ENCODE results near the gene PKP1.

The PKP1 gene

DNA sequence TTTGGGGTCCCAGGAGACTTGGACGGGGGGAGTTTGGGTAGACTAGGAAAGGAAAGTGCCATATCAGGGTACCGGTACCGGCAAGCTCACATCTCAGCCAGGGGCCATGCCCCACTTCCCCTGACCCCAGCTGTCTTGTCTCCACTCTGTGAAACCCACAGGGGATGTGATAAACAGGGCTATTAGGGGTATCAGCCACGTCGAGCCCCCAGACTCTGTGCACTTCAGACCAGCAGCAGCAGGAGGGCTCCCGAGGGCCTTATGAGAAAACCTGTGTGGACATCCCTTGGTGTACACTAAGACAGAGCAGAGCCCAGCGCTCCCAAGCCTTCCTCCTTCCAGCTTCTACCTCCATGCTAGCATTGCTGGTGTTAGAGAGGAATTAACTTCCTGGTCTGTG, 47.9 kb downstream of the PKP1 start:
- no peak overlapping the region for H3K23ac ChIP-seq (ENCODE audit: low read depth, low read length, poor library complexity)
- no peak overlapping the region for H3K4ac ChIP-seq (ENCODE audit: low read length)
- no peak overlapping the region for H4K8ac ChIP-seq (ENCODE audit: low read depth, low read length)
- no peak overlapping the region for H3K27ac ChIP-seq (replicated peaks; ENCODE audit: low read length)
- no peak overlapping the region for H2BK12ac ChIP-seq (ENCODE audit: low read length)
- no peaks in the 10 kb centered on the region for H3K9me3 ChIP-seq (replicated peaks in 1 of 2; ENCODE audit: control insufficient read depth in 2 of 2, insufficient read depth in 1 of 2, low read depth in 1 of 2, low read length in 2 of 2)
- H2BK15ac ChIP-seq (ENCODE audit: low read length) = no peak overlapping the region
- no peaks in the 10 kb centered on the region for H3K79me1 ChIP-seq (ENCODE audit: low read depth, low read length)
- WGBS, 2 donors (ENCODE audit: extremely low coverage in 2 of 2, insufficient read length in 2 of 2, insufficient replicate concordance in 1 of 2) = no CpG with 5 or more reads among the region's 7 CpGs
- DNase-seq (ENCODE audit: low spot score) = no peak
- peaks cover 0 to 6% of the 10 kb centered on the region in 2 donors for H3K4me1 ChIP-seq (ENCODE audit: control insufficient read depth in 2 of 2, insufficient read depth in 1 of 2, low read depth in 1 of 2, low read length in 2 of 2)
- no peak overlapping the region for H3K4me2 ChIP-seq (ENCODE audit: insufficient read depth, low read length, poor library complexity, severe bottlenecking)
- no peak overlapping the region for H3K18ac ChIP-seq (ENCODE audit: low read length)
- peaks cover 0 to 31% (median 0%) of the 10 kb centered on the region in 3 experiments for H3K27me3 ChIP-seq (ENCODE audit: control insufficient read depth in 3 of 3, insufficient read depth in 3 of 3, low read depth in 1 of 3, low read length in 3 of 3)
- no peak overlapping the region for H2BK5ac ChIP-seq (ENCODE audit: low read length)
- H2BK120ac ChIP-seq (ENCODE audit: low read depth, low read length) = no peak overlapping the region
- H3K36me3 ChIP-seq (replicated peaks in 1 of 2; ENCODE audit: control insufficient read depth in 2 of 2, insufficient read depth in 2 of 2, low read length in 2 of 2) = no peaks in the 10 kb centered on the region
- H3K14ac ChIP-seq (ENCODE audit: low read length) = no peak overlapping the region
- no peak overlapping the region for H3K9ac ChIP-seq (ENCODE audit: low read depth, low read length, poor library complexity)
- no peak overlapping the region for H2AK5ac ChIP-seq (ENCODE audit: low read depth, low read length)
- H4K91ac ChIP-seq (ENCODE audit: low read depth, low read length, poor library complexity) = no peak overlapping the region
- no peak overlapping the region for H2AFZ ChIP-seq (ENCODE audit: low read length)
- no peak overlapping the region for H3K4me3 ChIP-seq (ENCODE audit: low read length in 2 of 2)

DNA sequence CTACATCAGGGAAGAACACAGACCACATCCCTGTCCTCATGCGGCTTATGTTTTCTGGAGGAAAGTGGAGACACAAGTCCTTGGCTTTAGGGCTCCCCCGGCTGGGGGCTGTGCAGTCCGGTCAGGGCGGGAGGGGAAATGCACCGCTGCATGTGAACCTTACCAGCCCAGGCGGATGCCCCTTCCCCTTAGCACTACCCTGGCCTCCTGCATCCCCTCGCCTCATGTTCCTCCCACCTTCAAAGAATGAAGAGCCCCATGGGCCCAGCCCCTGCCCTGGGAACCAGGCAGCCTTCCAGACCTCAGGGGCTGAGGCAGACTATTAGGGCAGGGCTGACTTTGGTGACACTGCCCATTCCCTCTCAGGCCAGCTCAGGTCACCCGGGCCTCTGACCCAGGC, 48.7 kb downstream of the PKP1 start:
- H2BK5ac ChIP-seq (ENCODE audit: low read length) = no peak overlapping the region
- H2BK12ac ChIP-seq (ENCODE audit: low read length) = no peak overlapping the region
- H3K18ac ChIP-seq (ENCODE audit: low read length) = no peak overlapping the region
- H3K4me2 ChIP-seq (ENCODE audit: insufficient read depth, low read length, poor library complexity, severe bottlenecking) = no peak overlapping the region
- no peak overlapping the region for H3K23ac ChIP-seq (ENCODE audit: low read depth, low read length, poor library complexity)
- no peak for DNase-seq (ENCODE audit: low spot score)
- peaks cover 0 to 6% of the 10 kb centered on the region in 2 donors for H3K4me1 ChIP-seq (ENCODE audit: control insufficient read depth in 2 of 2, insufficient read depth in 1 of 2, low read depth in 1 of 2, low read length in 2 of 2)
- H3K79me1 ChIP-seq (ENCODE audit: low read depth, low read length) = no peaks in the 10 kb centered on the region
- H3K36me3 ChIP-seq (replicated peaks in 1 of 2; ENCODE audit: control insufficient read depth in 2 of 2, insufficient read depth in 2 of 2, low read length in 2 of 2) = no peaks in the 10 kb centered on the region
- WGBS, 2 donors (ENCODE audit: extremely low coverage in 2 of 2, insufficient read length in 2 of 2, insufficient replicate concordance in 1 of 2) = no CpG with 5 or more reads among the region's 8 CpGs
- H4K8ac ChIP-seq (ENCODE audit: low read depth, low read length) = no peak overlapping the region
- H3K27me3 ChIP-seq (ENCODE audit: control insufficient read depth in 3 of 3, insufficient read depth in 3 of 3, low read depth in 1 of 3, low read length in 3 of 3) = peaks cover 0 to 26% (median 0%) of the 10 kb centered on the region in 3 experiments
- H3K9me3 ChIP-seq (replicated peaks in 1 of 2; ENCODE audit: control insufficient read depth in 2 of 2, insufficient read depth in 1 of 2, low read depth in 1 of 2, low read length in 2 of 2) = no peaks in the 10 kb centered on the region
- no peak overlapping the region for H2BK120ac ChIP-seq (ENCODE audit: low read depth, low read length)
- H3K14ac ChIP-seq (ENCODE audit: low read length) = no peak overlapping the region
- H3K4ac ChIP-seq (ENCODE audit: low read length) = no peak overlapping the region
- H2AFZ ChIP-seq (ENCODE audit: low read length) = no peak overlapping the region
- H2AK5ac ChIP-seq (ENCODE audit: low read depth, low read length) = no peak overlapping the region
- no peak overlapping the region for H4K91ac ChIP-seq (ENCODE audit: low read depth, low read length, poor library complexity)
- H3K27ac ChIP-seq (replicated peaks; ENCODE audit: low read length) = no peak overlapping the region
- H2BK15ac ChIP-seq (ENCODE audit: low read length) = no peak overlapping the region
- no peak overlapping the region for H3K9ac ChIP-seq (ENCODE audit: low read depth, low read length, poor library complexity)
- H3K4me3 ChIP-seq (ENCODE audit: low read length in 2 of 2) = no peak overlapping the region

DNA sequence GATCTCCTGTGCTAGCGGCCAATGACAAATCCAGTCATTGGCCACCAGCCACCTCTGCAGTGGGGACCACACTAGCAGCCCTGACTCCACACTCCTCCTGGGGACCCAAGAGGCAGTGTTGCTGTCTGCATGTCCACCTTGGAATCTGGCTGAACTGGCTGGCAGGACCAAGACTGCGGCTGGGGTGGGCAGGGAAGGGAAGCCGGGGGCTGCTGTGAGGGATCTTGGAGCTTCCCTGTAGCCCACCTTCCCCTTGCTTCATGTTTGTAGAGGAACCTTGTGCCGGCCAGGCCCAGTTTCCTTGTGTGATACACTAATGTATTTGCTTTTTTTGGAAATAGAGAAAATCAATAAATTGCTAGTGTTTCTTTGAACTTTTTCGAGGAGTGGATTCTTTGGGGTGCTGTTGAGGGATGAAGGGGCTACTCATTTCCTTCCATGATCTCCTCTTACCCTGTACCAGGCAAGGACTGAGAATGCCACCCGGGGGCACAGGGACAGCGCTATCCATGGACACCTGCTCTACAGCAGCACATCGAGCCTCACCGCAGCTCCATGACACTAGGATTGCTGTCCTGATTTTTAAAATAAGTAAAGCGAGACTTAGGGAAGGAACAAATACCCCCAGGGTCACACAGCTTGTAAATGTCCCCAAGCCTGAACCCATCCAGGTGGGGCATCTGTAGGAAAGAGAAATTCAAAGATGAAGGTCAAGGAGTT, 49.5 kb downstream of the PKP1 start:
- peaks cover 0 to 19% (median 0%) of the 10 kb centered on the region in 3 experiments for H3K27me3 ChIP-seq (ENCODE audit: control insufficient read depth in 3 of 3, insufficient read depth in 3 of 3, low read depth in 1 of 3, low read length in 3 of 3)
- no peak overlapping the region for H3K4me3 ChIP-seq (ENCODE audit: low read length in 2 of 2)

DNA sequence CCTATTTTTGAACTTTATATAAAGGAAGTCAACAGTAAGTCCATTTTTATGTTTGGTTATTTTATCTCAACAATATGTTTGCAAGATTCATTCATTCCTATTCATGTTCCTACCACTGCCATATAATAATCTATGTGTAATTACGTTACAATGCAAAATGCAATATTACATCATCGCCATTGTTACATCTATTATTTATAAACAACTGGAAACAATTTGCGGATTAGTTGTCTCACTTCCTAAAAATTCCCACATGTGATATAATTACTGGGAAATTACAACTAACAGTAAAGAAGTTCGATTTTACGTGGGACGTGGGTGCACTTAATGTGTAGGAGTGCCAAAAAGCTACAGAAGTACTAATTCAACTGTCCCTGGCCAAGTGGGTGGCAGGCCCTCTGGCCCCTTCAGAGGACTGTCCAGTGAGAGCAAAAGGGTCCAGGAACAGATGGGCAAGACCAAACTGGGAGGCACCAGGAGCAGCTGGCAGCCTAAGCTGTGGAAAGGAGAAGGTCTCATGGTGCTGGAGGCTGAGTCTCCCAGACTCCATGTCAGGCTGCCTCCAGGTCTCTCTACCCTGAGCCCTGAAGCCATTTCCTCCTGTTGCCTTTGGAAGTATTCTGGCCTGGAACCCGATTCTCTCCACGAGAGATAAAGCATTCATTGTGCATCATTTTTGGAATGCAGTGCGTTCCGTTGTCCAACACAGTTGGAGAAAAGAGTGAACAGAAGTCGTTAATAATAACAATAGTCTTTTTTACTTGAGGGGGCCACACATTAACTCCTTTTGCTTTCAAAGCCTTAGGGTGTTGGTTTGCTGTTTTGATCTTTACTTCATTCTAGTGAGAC, 51.2 kb downstream of the PKP1 start:
- Histone ChIP-seq H2BK5ac (ENCODE audit: low read length) (peak overlapping the region; percentile 49), H2AFZ (ENCODE audit: low read length) (no peak overlapping the region), H3K36me3 (replicated peaks in 1 of 2; ENCODE audit: control insufficient read depth in 2 of 2, insufficient read depth in 2 of 2, low read length in 2 of 2) (no peaks in the 10 kb centered on the region), H3K23ac (ENCODE audit: low read depth, low read length, poor library complexity) (no peak overlapping the region), H3K27me3 (ENCODE audit: control insufficient read depth in 3 of 3, insufficient read depth in 3 of 3, low read depth in 1 of 3, low read length in 3 of 3) (peaks cover 0 to 15% (median 0%) of the 10 kb centered on the region in 3 experiments), H3K9me3 (replicated peaks in 1 of 2; ENCODE audit: control insufficient read depth in 2 of 2, insufficient read depth in 1 of 2, low read depth in 1 of 2, low read length in 2 of 2) (no peaks in the 10 kb centered on the region), H4K91ac (ENCODE audit: low read depth, low read length, poor library complexity) (no peak overlapping the region), H3K79me1 (ENCODE audit: low read depth, low read length) (no peaks in the 10 kb centered on the region), H3K18ac (ENCODE audit: low read length) (peak overlapping the region; percentile 58), H3K4me1 (ENCODE audit: control insufficient read depth in 2 of 2, insufficient read depth in 1 of 2, low read depth in 1 of 2, low read length in 2 of 2) (peaks cover 0 to 6% of the 10 kb centered on the region in 2 donors), H2BK12ac (ENCODE audit: low read length) (no peak overlapping the region), H3K27ac (replicated peaks; ENCODE audit: low read length) (no peak overlapping the region), H3K14ac (ENCODE audit: low read length) (peak overlapping the region; percentile 72), H3K4me2 (ENCODE audit: insufficient read depth, low read length, poor library complexity, severe bottlenecking) (no peak overlapping the region), H2AK5ac (ENCODE audit: low read depth, low read length) (no peak overlapping the region), H2BK120ac (ENCODE audit: low read depth, low read length) (no peak overlapping the region), H2BK15ac (ENCODE audit: low read length) (no peak overlapping the region), H3K4me3 (ENCODE audit: low read length in 2 of 2) (no peak overlapping the region), H3K4ac (ENCODE audit: low read length) (no peak overlapping the region), H4K8ac (ENCODE audit: low read depth, low read length) (no peak overlapping the region), H3K9ac (ENCODE audit: low read depth, low read length, poor library complexity) (no peak overlapping the region)
- DNase-seq (ENCODE audit: low spot score) = no peak
- WGBS, 2 donors (ENCODE audit: extremely low coverage in 2 of 2, insufficient read length in 2 of 2, insufficient replicate concordance in 1 of 2) = no CpG with 5 or more reads among the region's 11 CpGs

More for the DNA sequence above, 49.5 kb downstream of the PKP1 start:
- Histone ChIP-seq H2AK5ac (ENCODE audit: low read depth, low read length) (no peak overlapping the region), H2BK5ac (ENCODE audit: low read length) (no peak overlapping the region), H2AFZ (ENCODE audit: low read length) (no peak overlapping the region), H3K23ac (ENCODE audit: low read depth, low read length, poor library complexity) (no peak overlapping the region), H3K36me3 (replicated peaks in 1 of 2; ENCODE audit: control insufficient read depth in 2 of 2, insufficient read depth in 2 of 2, low read length in 2 of 2) (no peaks in the 10 kb centered on the region), H3K4ac (ENCODE audit: low read length) (no peak overlapping the region), H3K14ac (ENCODE audit: low read length) (no peak overlapping the region), H3K9me3 (replicated peaks in 1 of 2; ENCODE audit: control insufficient read depth in 2 of 2, insufficient read depth in 1 of 2, low read depth in 1 of 2, low read length in 2 of 2) (no peaks in the 10 kb centered on the region), H3K9ac (ENCODE audit: low read depth, low read length, poor library complexity) (no peak overlapping the region), H2BK15ac (ENCODE audit: low read length) (no peak overlapping the region), H2BK12ac (ENCODE audit: low read length) (no peak overlapping the region), H3K18ac (ENCODE audit: low read length) (no peak overlapping the region), H3K4me1 (ENCODE audit: control insufficient read depth in 2 of 2, insufficient read depth in 1 of 2, low read depth in 1 of 2, low read length in 2 of 2) (peaks cover 0 to 6% of the 10 kb centered on the region in 2 donors), H3K4me2 (ENCODE audit: insufficient read depth, low read length, poor library complexity, severe bottlenecking) (no peak overlapping the region), H4K8ac (ENCODE audit: low read depth, low read length) (no peak overlapping the region), H4K91ac (ENCODE audit: low read depth, low read length, poor library complexity) (no peak overlapping the region), H3K27ac (replicated peaks; ENCODE audit: low read length) (no peak overlapping the region), H2BK120ac (ENCODE audit: low read depth, low read length) (no peak overlapping the region), H3K79me1 (ENCODE audit: low read depth, low read length) (no peaks in the 10 kb centered on the region)
- DNase-seq (ENCODE audit: low spot score) = no peak
- WGBS, 2 donors (ENCODE audit: extremely low coverage in 2 of 2, insufficient read length in 2 of 2, insufficient replicate concordance in 1 of 2) = no CpG with 5 or more reads among the region's 10 CpGs
